Right kidney (tissue), 1 donor: ENCODE data around the gene SNCA.

Experiments used
- DNase-seq: peaks from one replicate; pipeline ENCODE4 v3.0.0-alpha.2; 2016

Gene SNCA

DNA sequence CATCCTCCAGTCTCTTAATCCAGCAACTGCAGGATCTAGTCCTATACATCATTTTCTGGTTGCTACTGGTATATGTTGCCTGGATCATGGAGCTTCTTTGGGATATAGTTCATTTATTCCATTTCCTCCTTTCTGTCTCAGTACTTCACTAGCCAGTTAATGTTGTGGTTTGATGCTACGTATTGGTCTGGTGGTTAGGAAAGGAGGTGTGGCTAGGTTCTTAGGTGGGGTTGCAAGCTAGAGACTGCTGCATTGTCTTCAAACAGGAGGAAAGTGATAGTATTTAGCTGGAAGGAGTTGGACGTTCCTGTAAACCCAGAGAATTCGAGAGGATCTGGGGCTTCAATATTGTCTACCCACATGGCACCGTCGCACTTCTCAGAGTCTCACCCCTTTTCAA lies 129.5 kb downstream of the SNCA start:
- no peak for DNase-seq

DNA sequence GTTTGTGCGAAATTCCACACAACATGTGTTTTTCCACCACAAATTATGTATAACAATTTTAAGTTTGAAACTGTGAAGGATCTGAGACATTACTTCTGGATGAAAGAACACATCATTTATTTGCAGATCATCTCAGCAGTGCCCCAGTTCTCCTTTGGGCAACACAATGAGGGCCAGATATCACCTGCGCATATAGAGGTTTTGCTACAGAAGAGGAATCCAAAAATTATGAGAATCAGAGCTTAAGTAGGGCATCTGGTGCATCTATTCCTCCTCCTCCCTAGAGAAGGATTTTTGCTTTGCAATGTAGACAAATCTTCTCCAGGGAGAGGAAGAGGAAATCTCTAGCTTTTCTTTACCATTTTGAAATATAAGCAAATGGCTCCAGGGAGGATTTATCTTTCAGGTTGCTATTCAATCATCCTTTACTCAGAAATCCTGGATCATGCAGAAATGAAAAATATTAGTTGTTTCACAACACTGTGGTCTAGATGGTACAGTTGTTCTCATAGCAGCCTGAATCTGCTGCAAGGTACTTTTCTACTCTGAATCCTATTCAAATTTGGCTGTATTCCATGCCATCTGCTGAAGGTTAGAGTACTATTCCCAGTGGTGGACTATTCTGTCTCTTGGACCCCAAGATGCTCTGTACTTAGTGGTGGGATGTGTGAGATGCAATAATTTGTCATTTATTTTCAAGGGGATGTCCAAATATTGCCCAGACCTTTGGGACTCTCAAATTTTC lies 132.1 kb downstream of the SNCA start:
- DNase-seq = no peak

DNA sequence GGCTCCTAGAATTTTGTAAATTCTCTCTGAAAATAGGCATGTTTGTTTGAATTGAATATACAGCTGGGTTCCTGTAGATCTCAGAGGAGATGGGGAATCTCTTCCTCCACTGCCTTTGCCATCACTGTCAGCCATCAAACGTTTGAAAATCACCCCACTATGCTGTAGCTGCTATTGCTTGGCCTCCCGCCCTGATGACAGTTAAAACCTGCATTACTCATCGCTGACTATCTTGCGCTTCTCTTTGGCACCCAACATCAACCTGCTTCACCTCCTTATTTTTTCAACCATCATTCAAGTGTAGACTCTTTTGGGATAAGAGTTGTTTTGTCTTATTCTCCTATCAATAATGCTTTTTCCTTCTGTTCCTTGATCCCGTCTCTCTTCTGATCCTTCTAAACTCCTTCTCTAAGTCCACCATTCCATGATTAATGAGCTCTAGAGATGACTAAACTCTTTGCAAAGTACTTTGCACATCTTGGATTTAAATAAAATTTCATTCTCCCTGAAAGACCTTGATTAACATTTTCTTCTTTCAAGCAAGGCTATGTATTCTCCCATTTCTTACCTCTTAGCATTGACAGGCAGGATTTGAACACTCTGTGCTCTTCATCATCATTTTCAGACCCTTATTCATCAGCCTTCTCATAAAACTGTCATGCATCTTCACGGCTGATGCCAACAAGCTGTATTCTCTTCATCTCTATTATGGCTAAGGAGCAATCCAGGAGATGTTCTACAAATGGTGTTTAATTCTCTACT lies 133.0 kb downstream of the SNCA start:
- DNase-seq = no peak

DNA sequence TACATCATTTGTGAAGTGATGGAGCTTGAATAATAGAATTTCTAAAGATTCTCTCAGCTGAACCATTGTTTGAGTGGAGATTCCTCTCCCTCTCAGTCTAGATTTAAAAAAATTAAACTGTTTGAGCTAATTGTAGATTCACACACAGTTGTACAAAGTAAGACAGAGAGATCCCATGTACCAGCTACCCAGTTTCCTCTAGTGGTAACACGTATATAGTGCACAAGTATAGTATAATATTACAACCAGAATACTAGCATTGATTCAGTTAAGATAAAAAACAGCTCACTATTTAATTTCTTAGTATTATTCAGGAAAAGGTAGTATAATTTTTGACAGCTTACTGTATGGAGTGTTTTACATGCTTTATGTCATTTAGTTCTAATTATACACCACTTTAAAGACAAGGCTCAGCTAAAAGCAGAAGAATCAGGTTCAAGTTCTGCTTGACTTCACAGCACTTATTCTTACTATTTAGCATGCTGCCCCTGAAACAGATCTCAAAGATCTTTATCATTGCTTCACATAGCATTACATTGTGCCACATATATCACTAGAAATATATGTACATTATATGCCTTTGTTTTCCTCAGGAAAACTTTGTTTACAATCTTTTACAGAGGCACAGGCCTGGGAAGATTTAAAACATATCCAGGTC lies 136.1 kb downstream of the SNCA start:
- peak; percentile 5 for DNase-seq

DNA sequence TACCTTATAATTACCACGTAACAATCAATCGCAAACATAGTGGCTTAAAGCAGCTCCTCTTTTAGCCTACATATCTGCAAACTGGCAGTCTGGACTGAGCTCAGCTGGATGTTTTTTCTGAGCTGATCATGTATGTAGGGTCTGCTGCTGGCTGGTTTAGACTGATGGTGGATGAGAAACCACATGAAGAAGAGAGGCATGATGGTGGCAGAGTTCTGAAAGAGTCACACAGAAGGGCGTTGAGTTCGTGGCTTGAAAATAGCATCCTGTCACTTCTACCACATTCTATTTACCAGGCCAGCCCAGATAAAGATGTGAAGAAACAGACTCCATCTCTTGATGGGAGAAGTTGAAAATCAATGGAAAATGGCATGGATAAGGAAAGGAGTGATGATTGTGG lies 151.3 kb downstream of the SNCA start:
- no peak for DNase-seq

DNA sequence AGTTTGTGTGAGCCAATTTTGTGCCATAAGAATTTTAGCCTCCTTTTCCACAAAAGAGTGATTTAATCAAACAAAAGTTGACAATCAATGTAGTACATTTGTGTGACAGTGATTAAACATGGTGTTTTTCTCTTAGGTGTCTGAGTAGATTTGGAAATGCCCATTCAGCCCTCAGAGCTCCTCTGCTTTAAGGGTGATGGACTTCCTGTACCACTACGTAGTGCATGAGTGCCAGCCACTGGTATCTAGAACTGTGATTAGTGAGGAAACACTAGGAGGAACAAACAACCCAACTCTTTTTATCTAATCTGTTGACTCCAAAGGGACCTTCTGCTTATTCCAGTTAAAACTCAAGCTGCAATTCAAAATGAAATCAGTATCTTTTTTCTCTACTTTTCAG lies 151.7 kb downstream of the SNCA start:
- no peak for DNase-seq

DNA sequence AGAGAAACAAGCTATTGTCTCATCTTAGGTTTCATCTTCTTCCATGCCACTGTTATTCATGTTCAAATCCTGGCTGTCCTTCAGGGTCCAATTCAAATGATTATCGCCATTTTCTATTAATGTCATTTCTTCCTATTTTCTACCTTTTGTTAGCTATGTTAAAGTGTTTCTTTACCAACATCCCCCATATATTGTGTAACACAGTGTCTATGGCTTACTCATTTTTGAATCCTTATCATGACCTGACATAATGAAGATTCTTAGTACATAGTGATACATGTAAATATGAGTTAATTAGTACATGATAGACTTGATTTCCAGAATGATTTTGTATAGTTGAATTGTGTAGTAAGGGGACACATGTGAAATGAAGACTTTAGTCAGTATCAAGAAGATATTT lies 152.4 kb downstream of the SNCA start:
- no peak for DNase-seq

DNA sequence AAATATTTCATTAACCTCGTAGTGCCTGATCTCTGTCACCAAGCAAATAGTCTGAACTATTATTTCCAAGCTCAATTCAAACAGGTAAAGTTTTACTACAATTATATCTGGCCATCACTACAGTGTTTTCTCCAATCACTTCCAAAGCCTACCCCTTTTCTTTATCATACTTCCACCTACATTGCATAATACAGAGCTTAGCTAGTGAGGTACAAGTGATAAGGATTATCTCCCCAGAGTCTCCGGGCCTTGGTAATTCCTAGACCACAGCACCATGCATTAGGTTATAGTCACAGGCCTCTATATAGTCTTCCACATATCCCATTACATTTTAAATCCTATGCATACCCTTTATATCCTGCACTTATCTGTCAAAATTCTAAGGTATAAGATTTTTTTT lies 154.2 kb downstream of the SNCA start:
- DNase-seq = no peak

DNA sequence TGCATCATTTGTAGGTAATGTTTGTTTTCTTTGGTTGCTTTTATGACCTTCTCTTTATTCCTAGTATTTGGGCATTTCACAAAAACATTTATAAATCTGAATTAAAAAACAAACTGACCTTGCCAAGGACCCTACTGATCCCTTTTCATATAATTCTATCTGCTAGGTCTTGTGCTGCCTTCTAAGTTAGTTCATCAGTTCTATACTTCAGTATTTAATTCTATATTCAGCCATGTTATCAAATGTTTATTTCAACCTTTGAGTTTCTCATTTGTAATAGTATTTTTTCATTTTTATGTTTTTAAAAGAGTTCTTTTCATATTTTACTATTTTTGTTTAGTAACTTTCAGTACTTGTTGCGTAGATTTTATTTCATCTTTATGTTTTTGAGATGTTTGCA lies 155.3 kb downstream of the SNCA start:
- DNase-seq = no peak

DNA sequence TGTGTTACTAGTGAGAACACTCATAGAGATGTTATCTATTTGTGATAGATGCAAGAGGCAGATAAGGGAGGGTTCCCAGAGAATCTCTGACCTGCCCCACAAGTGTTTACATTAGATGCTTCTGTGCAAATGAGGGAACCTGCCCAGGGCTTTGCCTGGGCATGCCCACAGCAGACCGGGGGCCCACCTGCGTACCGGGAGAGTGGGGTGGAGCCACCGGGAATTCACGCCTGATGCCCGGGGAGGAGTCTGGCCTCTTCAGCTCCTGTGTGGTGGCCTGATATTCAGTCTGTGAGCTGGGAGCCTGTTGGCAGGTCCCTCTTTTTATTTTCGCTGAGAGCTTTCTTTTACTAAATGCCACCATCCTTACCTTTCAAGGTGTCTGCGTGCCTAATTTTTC lies 155.7 kb downstream of the SNCA start:
- DNase-seq = no peak

DNA sequence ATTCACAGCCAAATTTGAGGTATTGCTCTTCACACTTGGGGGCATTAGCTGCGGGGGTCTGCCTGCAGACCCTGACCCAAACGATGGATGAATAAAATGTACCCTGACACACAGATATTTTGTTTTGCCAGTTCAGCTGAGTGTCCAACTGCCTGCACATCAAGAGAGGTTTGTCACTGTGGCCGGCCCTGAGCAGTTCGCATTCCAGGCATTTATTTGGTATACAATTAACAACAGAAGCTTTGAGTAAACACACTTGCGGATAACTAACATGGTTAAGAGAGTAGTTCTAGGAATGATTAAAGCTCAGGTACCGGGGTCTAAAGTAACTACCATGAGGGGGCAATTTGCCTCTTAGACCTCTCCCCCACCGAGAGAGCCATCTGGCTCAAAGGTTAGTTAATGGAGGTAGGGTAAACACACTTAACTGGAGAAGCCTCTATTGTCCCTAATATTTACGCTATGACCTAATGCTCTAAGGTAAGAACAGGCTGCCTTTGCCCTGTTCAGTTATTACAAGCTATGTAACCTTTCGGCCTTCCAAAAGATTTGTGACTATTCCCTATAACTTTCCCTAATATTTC lies 162.0 kb downstream of the SNCA start:
- no peak for DNase-seq
